Measurements from ENCODE around the gene CUEDC1.

The CUEDC1 gene

GRCh38 chr17:57874434-57875289 is 80.5 kb downstream of the CUEDC1 start:
- DNase-seq (ENCODE audit: low spot score), result peak; percentile 96

DNA sequence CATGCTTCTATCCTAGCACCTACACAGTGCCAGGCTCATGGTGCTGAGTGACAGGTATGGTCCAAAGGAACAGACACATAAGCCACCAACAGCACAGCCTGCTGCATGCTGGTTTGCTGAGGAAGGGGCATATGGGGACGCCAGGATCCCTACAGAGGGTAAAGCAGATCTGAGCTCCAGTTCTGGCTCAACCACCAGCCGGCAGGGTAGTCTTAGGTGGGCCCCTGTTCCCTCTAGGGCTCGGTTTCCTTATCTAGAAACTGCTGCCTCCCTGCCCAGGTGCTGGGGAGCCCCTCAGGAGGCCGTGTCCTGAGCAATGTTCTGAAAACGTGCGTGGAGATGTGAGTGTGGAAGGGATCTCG is 81.2 kb downstream of the CUEDC1 start:
- no peak for DNase-seq (ENCODE audit: low spot score)

DNA sequence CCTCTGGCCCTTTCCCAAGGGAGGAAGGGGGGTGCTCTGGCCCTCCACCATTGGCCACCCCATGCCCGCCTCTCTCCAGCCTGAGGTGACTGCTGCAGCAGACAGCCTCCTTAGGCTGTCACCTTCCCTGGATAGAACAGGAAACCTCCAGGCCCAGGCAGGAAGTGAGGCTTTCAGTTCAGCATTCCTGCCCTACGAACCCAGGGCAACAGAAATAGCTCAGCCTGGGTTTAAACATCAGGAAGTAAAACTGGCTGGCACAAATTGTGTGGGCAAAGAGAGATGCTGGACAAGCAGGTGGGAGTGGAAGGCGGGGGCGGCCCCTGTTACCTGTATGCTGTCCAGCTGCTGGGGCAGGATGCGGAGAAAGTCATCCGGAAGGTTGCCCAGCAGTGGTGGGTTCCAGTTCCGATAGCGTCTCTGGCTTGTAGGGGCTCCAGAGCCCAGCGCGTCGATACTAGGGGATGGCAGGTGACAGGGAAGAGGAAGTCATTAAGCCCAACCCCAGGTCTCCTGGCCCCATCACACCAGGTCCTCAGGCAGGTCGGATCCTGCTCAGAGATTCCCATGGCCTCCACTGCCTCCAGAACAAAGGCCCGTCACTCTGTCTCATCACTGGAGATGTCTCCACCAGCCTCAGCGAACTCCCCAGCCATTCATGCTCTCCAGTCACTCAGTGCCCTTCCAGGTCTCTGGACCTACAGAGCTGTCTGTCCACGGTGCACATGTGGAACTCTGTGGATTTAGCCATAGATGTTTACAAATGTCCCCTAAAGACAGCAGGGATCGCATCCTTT is 81.8 kb downstream of the CUEDC1 start:
- DNase-seq (ENCODE audit: low spot score), result no peak

- no peak for DNase-seq (ENCODE audit: low spot score)
Observed at GRCh38 chr17:57872536-57872935, 82.7 kb downstream of the CUEDC1 start.

- DNase-seq (ENCODE audit: low spot score), result no peak
Observed at GRCh38 chr17:57871863-57872262, 83.3 kb downstream of the CUEDC1 start.

DNA sequence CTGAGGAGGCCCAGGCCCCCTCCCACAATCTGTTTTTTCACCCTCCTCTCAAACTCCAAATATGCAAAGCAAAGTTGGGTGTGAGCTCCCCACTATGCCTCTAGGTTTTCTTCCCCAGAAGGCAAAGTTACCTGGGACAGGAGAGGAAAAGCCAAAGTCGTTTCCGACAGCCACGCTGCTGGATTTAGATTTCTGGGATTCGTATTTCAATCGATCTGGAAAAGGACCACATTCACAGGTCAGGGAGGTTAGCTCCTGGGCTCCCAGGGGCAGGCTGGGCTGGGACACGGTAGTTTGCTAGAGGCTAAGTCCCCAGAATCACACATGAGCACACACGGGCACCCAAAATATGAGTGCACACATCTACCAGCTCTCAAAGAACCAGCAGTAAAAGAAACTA is 84.1 kb downstream of the CUEDC1 start:
- no peak for DNase-seq (ENCODE audit: low spot score)

DNA sequence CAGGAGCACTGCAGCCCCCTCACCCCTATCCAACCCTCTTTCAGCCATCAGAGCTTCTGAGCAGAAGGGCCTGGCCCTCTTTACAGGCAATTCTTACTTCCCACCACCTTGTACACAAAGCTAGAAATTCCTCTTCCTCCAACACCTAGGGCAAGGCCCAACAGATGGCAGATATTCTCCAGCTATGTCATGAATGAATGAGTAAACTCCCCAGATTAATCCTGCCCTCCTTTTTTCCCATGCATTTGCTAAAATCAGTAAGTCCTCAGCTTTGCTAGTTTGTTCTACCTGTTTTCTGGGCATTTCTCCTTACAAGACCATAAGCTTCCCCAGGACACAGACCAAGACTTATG is 85.0 kb downstream of the CUEDC1 start:
- no peak for DNase-seq (ENCODE audit: low spot score)

- peak; percentile 93 for DNase-seq (ENCODE audit: low spot score)
Observed at GRCh38 chr17:57869617-57870282, 85.5 kb downstream of the CUEDC1 start.

- no peak for DNase-seq (ENCODE audit: low spot score)
Observed at GRCh38 chr17:57868910-57869616, 86.1 kb downstream of the CUEDC1 start.

- DNase-seq (ENCODE audit: low spot score), result peak; percentile 91
Observed at GRCh38 chr17:57868007-57868909, 87.0 kb downstream of the CUEDC1 start.

DNA sequence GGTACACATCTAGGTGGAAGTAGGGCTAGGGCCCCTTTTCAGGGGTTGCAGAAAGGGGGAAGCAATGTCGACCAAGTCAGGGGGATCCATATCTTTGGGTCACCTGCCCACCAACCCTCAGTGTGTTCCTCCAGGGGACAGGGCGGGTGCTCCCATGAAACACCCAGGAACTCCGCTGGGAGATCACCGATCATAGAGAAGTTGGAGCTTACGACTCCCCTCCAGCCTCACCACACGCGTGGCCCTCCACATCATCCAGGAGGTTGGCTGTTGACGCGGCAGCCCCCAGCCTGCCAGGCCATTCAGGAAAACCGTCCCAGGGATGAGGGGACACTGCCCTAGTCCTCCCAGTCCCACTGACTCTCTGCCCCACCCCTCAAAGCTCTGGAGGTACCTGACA is 88.1 kb downstream of the CUEDC1 start:
- no peak for DNase-seq (ENCODE audit: low spot score)

- DNase-seq (ENCODE audit: low spot score), result no peak
Observed at GRCh38 chr17:57866723-57867122, 88.5 kb downstream of the CUEDC1 start.

DNA sequence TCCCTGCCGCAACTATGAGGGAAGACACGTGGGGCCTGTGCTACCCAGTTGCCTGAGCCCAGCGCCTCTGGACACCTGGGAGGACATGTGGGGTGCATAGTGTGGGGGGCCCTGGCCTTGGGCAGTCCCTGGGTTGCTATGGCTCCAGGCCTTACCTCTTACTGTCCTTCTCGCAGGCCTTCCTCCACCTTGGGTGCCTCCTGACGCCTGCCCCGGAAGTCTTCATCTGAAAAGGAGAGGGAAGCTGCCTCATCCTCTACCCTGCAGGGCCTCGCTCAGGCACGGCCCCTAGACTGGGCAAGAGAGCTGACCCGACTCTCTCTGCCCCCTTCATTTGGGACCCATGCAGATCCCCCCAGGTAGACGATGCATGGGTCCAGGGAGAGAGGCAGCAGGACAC is 88.9 kb downstream of the CUEDC1 start:
- DNase-seq (ENCODE audit: low spot score), result no peak

- no peak for DNase-seq (ENCODE audit: low spot score)
Observed at GRCh38 chr17:57864273-57864672, 90.9 kb downstream of the CUEDC1 start.

- DNase-seq (ENCODE audit: low spot score), result peak; percentile 44
Observed at GRCh38 chr17:57862694-57863667, 92.2 kb downstream of the CUEDC1 start.

- peak; percentile 76 for DNase-seq (ENCODE audit: low spot score)
Observed at GRCh38 chr17:57861790-57862693, 93.2 kb downstream of the CUEDC1 start.

- peak; percentile 42 for DNase-seq (ENCODE audit: low spot score)
Observed at GRCh38 chr17:57861000-57861789, 94.0 kb downstream of the CUEDC1 start.

DNA sequence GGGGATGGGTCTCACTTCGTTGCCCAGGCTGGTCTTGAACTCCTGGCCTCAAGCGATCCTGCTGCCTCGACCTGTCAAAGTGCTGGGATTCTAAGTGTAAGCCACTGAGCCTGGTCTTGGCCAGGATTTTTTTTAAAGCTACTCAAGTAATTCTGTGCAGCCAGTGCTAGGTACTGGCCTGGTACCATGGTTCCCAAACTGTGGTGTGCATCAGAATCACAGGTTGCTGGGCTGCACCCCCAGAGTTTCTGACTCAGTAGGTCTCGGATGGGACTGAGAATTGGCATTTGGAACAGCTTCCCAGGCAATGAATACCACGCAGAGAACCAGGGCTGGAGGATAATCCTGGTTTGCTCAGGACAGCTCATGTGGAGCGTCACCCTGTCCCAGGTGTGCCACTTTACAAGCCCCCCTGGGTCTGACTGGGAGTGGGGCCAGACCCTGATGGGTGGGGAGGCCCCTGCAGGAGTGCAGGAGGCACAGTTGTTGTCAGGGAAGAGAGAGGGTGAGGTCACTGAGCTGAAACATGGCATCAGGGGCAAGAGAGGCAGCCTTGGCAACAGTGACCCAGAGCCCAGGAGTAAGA is 94.7 kb downstream of the CUEDC1 start:
- DNase-seq (ENCODE audit: low spot score), result no peak
